K562 (cell line): Measurements from ENCODE around the gene TIMM44. TPM values are rescaled to one million over a fixed set of nuclear protein-coding genes. Genes with fewer than 3 reads are reported as not detected.

ENCODE experiments used
- CBX2 ChIP-seq: fragments of 200-600 bp; sonication (generic); IDR thresholded peaks from one replicate; pipeline ENCODE4 v1.6.1; 2012; ENCODE audit warnings: mild to moderate bottlenecking, low read length, inconsistent platforms; ENCODE audit not compliant: insufficient read depth, poor library complexity, severe bottlenecking
- CHAMP1 ChIP-seq: fragments of 450-650 bp; IDR thresholded peaks from 2 replicates; pipeline ENCODE4 v1.6.1; 2016; ENCODE audit warnings: mild to moderate bottlenecking
- CHD1 ChIP-seq: fragments of 200-600 bp; sonication (generic); IDR thresholded peaks from one replicate; pipeline ENCODE4 v1.6.1; 2012; ENCODE audit warnings: mild to moderate bottlenecking, moderate library complexity, low read length, inconsistent platforms
- CHD2 ChIP-seq: IDR thresholded peaks from 2 replicates; pipeline ENCODE4 v1.6.1; 2011; ENCODE audit warnings: low read depth, low read length
- EGR1 ChIP-seq: fragments of 450-650 bp; conservative IDR thresholded peaks from 2 replicates; pipeline ENCODE4 v1.6.1; 2017; ENCODE audit warnings: mild to moderate bottlenecking
- ERF ChIP-seq: fragments of 450-650 bp; formaldehyde crosslinking; IDR thresholded peaks from 2 replicates; pipeline ENCODE4 v1.4.0; 2020; ENCODE audit warnings: mild to moderate bottlenecking, mixed read lengths
- HNRNPLL ChIP-seq: fragments of 200-400 bp; formaldehyde crosslinking; IDR thresholded peaks from 2 replicates; pipeline ENCODE4 v1.6.1; 2017; ENCODE audit warnings: low read length, low read depth, mild to moderate bottlenecking; ENCODE audit not compliant: poor library complexity, severe bottlenecking
- IFI16 ChIP-seq: fragments of 250-450 bp; sonication (Bioruptor Pico); IDR thresholded peaks from 2 replicates; pipeline ENCODE4 v2.1.2; 2022; ENCODE audit warnings: mild to moderate bottlenecking, inconsistent platforms
- IRF2 ChIP-seq: sonication (generic); formaldehyde crosslinking; IDR thresholded peaks from 2 replicates; pipeline ENCODE4 v1.8.1; 2022; ENCODE audit warnings: mild to moderate bottlenecking, missing genetic modification reagents
- MAFG ChIP-seq: fragments of 450-650 bp; conservative IDR thresholded peaks from 2 replicates; pipeline ENCODE4 v1.6.1; 2016; ENCODE audit warnings: missing genetic modification characterization, missing compliant biosample characterization
- MEIS2 ChIP-seq: fragments of 450-650 bp; IDR thresholded peaks from 2 replicates; pipeline ENCODE4 v1.6.1; 2014; ENCODE audit warnings: mild to moderate bottlenecking; ENCODE audit not compliant: partially characterized antibody
- MTA2 ChIP-seq: fragments of 450-650 bp; IDR thresholded peaks from 2 replicates; pipeline ENCODE4 v1.6.1; 2016; ENCODE audit warnings: low read depth
- NFIC ChIP-seq: fragments of 450-650 bp; IDR thresholded peaks from 2 replicates; pipeline ENCODE4 v1.6.1; 2017; ENCODE audit warnings: mild to moderate bottlenecking, inconsistent platforms
- NFIX ChIP-seq: fragments of 250-450 bp; sonication (Bioruptor Pico); IDR thresholded peaks from 2 replicates; pipeline ENCODE4 v1.4.0; 2020; ENCODE audit warnings: low read depth, mild to moderate bottlenecking, moderate library complexity
- PHB ChIP-seq: fragments of 250-450 bp; sonication (Bioruptor Pico); IDR thresholded peaks from 2 replicates; pipeline ENCODE4 v1.5.0; 2021
- RBM39 ChIP-seq: fragments of 200-400 bp; formaldehyde crosslinking; optimal IDR thresholded peaks from 2 replicates; pipeline ENCODE3; 2018; ENCODE audit warnings: low read depth, low read length
- RFX1 ChIP-seq: fragments of 450-650 bp; IDR thresholded peaks from 2 replicates; pipeline ENCODE4 v1.6.1; 2016; ENCODE audit warnings: mild to moderate bottlenecking, moderate library complexity
- RHOXF2B ChIP-seq: fragments of 250-450 bp; sonication (Bioruptor Pico); conservative IDR thresholded peaks from 2 replicates; pipeline ENCODE4 v1.5.1; 2021
- SP1 ChIP-seq: sonication (generic); formaldehyde crosslinking; IDR thresholded peaks from 2 replicates; pipeline ENCODE4 v1.8.1; 2022; ENCODE audit warnings: mild to moderate bottlenecking, missing genetic modification reagents
- SRSF3 ChIP-seq: fragments of 200-400 bp; formaldehyde crosslinking; IDR thresholded peaks from 2 replicates; pipeline ENCODE4 v1.6.1; 2016; ENCODE audit warnings: mild to moderate bottlenecking, low read length, moderate library complexity; ENCODE audit not compliant: insufficient read depth
- WHSC1 ChIP-seq: IDR thresholded peaks from one replicate; pipeline ENCODE4 v1.6.1; 2012; ENCODE audit warnings: low read length, control low read depth, inconsistent platforms
- ZFP1 ChIP-seq: fragments of 450-650 bp; formaldehyde crosslinking; IDR thresholded peaks from 2 replicates; pipeline ENCODE4 v1.4.0; 2020; ENCODE audit warnings: mild to moderate bottlenecking, mixed read lengths
- ZKSCAN8 ChIP-seq: fragments of 200-800 bp; sonication (Bioruptor generic); IDR thresholded peaks from 2 replicates; pipeline ENCODE4 v1.6.1; 2016; ENCODE audit warnings: missing genetic modification characterization, missing compliant biosample characterization
- ZNF140 ChIP-seq: fragments of 250-450 bp; sonication (Bioruptor Pico); IDR thresholded peaks from 2 replicates; pipeline ENCODE4 v1.8.0; 2021; ENCODE audit warnings: moderate library complexity, mild to moderate bottlenecking, inconsistent platforms
- ZNF511 ChIP-seq: sonication (generic); formaldehyde crosslinking; IDR thresholded peaks from 2 replicates; pipeline ENCODE4 v1.8.0; 2022; ENCODE audit warnings: mild to moderate bottlenecking, missing genetic modification reagents
- ZNF644 ChIP-seq: fragments of 200-800 bp; sonication (Bioruptor generic); IDR thresholded peaks from 2 replicates; pipeline ENCODE4 v1.6.1; 2016; ENCODE audit warnings: low read depth, missing genetic modification characterization, missing compliant biosample characterization
- polyA plus RNA-seq, 8 experiments: library from polyadenylated mRNA; depleted of rRNA in 4 of 8; stranded (reverse) in 5 of 8; unstranded in 3 of 8; fragments of >200 nt; fragmentation: Nextera tagmentation in 2 of 8; fragmentation: Illumina TruSeq in 1 of 8; extraction: Ambion mirVana in 2 of 8; extraction: Trizol in 1 of 8; gene quantifications; 2 replicates each; pipeline versions ENCODE4 v1.2.1 to v1.2.3, GENCODE V29; 2011 to 2014; ENCODE audit warnings: inconsistent platforms in 1 of 8, missing spikeins in 1 of 8
- total RNA-seq, 7 experiments: library from RNA; depleted of rRNA in 6 of 7; stranded (reverse); fragments of >200 nt in 6 of 7; fragmentation: Illumina TruSeq in 2 of 7; extraction: Trizol in 2 of 7; gene quantifications; 2 replicates each; pipeline versions ENCODE4 v1.2.1 to v1.2.3, GENCODE V29; 2011 to 2021; ENCODE audit warnings: low replicate concordance in 1 of 7

TIMM44 gene
- total and polyA plus RNA-seq, 9 of the 15 experiments (the other 6 are each of a cell fraction or from before 2014, with no cell fraction given) = 10.3 to 231 (median 89.3) TPM

GRCh38 chr19:7903244-7904073 is 40.0 kb downstream of the TIMM44 start, which contains the start of gene MAP2K7 (continued):
- TF ChIP-seq ZNF511 (CRISPR knock-in tag) (peak; percentile 65; the same call in 1 of the 2 replicates), ZNF140 (CRISPR knock-in tag) (no peak), ERF (CRISPR knock-in tag) (no peak), RHOXF2B (CRISPR knock-in tag) (no peak), NFIX (CRISPR knock-in tag) (no peak), SRSF3 (no peak), CHD2 (no peak), IRF2 (CRISPR knock-in tag) (no peak), SP1 (CRISPR knock-in tag) (peak; percentile 88), CHD1 (peak; percentile 70), CBX2 (no peak), PHB (CRISPR knock-in tag) (no peak), EGR1 (peak; percentile 69), MAFG (tag) (no peak), RBM39 (no peak), MTA2 (no peak), MEIS2 (peak; percentile 99), HNRNPLL (no peak), IFI16 (CRISPR knock-in tag) (no peak), RFX1 (no peak), WHSC1 (no peak), ZKSCAN8 (CRISPR knock-in tag) (no peak), CHAMP1 (no peak), ZFP1 (CRISPR knock-in tag) (no peak), NFIC (peak; percentile 54), ZNF644 (tag) (no peak)
